SIG-M5 treated with dmso at 0.1 percent for 504 hours (cell line): ENCODE results near the gene KAZN.

ENCODE experiments used
- DNase-seq: peaks from one replicate; lab custom pipeline; 2025; ENCODE audit not compliant: unreplicated experiment; lab: John Stamatoyannopoulos, UW

KAZN gene

GRCh38 chr1:14612256-14612655 lies 13.8 kb downstream of the KAZN start:
- DNase-seq, result no peak

GRCh38 chr1:14613926-14614325 lies 15.4 kb downstream of the KAZN start:
- no peak for DNase-seq

GRCh38 chr1:14614341-14614740 lies 15.9 kb downstream of the KAZN start:
- no peak for DNase-seq

GRCh38 chr1:14615549-14616218 lies 17.2 kb downstream of the KAZN start:
- DNase-seq, result no peak

GRCh38 chr1:14616632-14617396 lies 18.3 kb downstream of the KAZN start:
- no peak for DNase-seq

GRCh38 chr1:14617791-14618190 lies 19.3 kb downstream of the KAZN start:
- no peak for DNase-seq

GRCh38 chr1:14620941-14621340 lies 22.5 kb downstream of the KAZN start:
- DNase-seq, result no peak

- no peak for DNase-seq
Observed at GRCh38 chr1:14623090-14623489, 24.6 kb downstream of the KAZN start.

- DNase-seq, result no peak
Observed at GRCh38 chr1:14624941-14625340, 26.5 kb downstream of the KAZN start.

GRCh38 chr1:14625572-14625971 lies 27.1 kb downstream of the KAZN start:
- no peak for DNase-seq

GRCh38 chr1:14625996-14626395 lies 27.5 kb downstream of the KAZN start:
- DNase-seq, result no peak

GRCh38 chr1:14626869-14627607 lies 28.6 kb downstream of the KAZN start:
- no peak for DNase-seq

- DNase-seq, result no peak
Observed at GRCh38 chr1:14627608-14628489, 29.4 kb downstream of the KAZN start.

- DNase-seq, result no peak
Observed at GRCh38 chr1:14629363-14630014, 31.0 kb downstream of the KAZN start.

GRCh38 chr1:14630986-14631385 lies 32.5 kb downstream of the KAZN start:
- DNase-seq, result no peak

- no peak for DNase-seq
Observed at GRCh38 chr1:14631421-14631820, 32.9 kb downstream of the KAZN start.

GRCh38 chr1:14634486-14634885 lies 36.0 kb downstream of the KAZN start:
- no peak for DNase-seq

GRCh38 chr1:14635421-14635820 lies 36.9 kb downstream of the KAZN start:
- DNase-seq, result no peak

- DNase-seq, result no peak
Observed at GRCh38 chr1:14636897-14637632, 38.6 kb downstream of the KAZN start.
